A172 (cell line): ENCODE results near the gene ZNF714. TPM values are rescaled to one million over a fixed set of nuclear protein-coding genes. Genes with fewer than 3 reads are reported as not detected.
A peak's percentile ranks its signal among the peaks of the same experiment; 100 is the strongest.
"Not testable (repeated sequence)": the region's sequence is repeated elsewhere in the genome, so short reads cannot be mapped to it uniquely, and the experiment has no call there.

Experiments used
- DNase-seq: peaks from one replicate; pipeline ENCODE4 v3.0.0-alpha.2; 2015; ENCODE audit warnings: low spot score
- total RNA-seq: library from RNA; depleted of rRNA; stranded (reverse); fragments of >200 nt; shearing (Covaris generic); gene quantifications from 2 replicates; pipeline ENCODE4 v1.2.3, GENCODE V29; 2014; rRNA removed

ZNF714 gene
- total RNA-seq, 1 experiment from 2014 or later: 23.0 TPM

DNA sequence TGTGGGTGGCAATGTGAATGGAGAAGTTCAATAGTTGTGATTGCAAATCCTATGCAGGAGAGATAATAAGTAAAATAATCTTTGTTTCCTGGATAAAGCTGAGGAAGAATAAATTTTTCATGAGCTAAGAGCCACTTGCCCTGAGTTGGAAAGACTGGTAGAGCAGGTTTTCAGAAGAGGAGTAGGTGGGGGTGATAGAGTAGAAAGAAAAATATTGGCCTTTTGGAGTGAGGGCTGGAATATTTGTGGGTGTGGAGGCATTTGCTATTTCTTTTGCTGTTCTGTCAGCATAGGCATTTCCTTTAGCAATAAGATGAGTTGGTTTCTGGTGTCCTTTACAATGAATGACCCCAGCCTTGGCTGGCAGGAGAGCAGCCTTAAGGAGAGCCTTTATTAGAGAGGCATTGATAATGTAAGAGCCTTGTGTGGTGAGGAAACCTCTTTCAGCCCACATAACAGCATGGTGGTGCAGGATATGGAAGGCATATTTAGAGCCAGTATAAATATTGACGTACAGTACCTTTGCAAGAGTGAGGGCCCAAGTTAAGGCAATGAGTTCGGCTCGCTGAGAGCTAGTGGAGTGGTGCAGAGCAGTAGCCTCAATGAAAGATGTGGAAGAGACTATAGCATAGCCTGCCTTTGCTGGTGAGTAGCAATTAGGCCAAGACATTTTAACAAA lies 48.2 kb downstream of the ZNF714 start:
- DNase-seq: no peak

DNA sequence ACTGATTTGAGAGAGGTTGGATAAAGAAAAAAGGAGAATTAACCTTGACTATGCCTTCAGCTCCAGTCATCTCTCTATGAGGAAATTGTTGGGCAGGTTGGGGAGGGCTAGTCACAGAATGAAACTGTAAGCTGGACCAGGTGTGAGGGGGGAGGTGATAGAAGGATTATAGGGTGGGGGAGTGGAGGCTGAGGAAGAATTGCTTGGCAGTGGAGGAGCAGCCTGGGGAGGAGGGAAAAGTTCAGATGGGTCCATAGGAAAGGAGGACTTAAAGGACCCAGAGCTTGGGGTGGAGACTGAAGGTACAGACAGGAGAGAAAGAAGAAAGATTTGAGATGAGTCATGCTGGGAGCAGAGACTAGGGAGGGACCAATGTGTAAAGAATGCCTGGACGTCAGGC lies 51.6 kb downstream of the ZNF714 start:
- DNase-seq: no peak

DNA sequence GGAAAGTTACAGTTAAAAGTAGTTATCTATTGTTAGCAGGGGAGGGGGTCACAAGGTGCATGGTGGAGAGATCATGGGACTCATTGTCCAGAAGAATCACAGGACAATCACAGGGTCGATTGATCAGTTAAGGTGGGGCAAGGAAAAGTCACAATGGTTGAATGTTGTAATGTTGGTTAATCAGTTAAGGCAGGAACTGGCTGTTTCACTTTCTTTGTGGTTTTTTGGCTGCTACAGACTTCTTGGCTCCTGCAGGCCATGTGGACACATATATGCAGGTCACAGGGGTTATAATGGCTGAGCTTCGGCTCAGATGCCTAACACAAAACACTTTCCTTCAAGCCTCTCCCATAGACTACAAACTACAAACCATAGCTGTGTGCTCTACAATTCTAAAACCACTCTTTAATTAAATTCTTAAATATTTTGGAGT lies 52.9 kb downstream of the ZNF714 start:
- DNase-seq: no peak

DNA sequence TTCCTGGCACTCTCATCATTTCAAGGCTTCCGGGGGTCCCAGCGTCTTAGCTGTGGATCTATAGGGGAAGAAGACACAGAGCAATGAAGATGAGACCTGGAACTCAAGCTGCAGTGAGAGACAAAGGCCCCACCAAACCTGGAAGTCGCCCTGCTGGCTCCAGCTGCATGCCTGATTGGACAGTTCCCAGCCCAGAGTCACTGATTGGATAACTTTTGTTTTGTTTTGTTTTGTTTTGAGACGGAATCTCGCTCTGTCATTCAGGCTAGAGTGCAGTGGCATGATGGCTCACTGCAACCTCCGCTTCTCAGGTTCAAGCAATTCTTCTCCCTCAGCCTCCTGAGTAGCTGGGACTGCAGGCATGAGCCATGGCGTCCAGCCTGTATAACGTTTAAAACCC lies 53.4 kb downstream of the ZNF714 start:
- DNase-seq: no peak

DNA sequence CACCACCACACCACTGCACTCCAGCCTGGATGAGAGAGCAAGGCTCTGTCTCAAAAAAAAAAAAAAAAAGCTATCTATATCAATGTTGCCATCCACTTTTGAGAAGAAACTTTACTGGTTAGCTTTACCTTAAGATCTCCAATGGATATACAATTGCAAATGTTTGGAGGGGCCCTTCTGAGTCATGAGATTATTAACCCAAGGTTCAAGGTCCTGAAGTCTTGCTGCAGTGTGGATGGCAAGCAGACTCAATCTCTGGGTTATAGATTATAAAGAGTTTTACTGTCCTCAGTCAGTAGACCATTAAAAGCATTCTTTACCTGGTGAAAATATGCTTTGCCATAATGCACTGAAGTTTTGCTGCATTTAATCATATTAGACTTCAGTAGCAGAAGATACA lies 56.1 kb downstream of the ZNF714 start:
- DNase-seq: no peak

DNA sequence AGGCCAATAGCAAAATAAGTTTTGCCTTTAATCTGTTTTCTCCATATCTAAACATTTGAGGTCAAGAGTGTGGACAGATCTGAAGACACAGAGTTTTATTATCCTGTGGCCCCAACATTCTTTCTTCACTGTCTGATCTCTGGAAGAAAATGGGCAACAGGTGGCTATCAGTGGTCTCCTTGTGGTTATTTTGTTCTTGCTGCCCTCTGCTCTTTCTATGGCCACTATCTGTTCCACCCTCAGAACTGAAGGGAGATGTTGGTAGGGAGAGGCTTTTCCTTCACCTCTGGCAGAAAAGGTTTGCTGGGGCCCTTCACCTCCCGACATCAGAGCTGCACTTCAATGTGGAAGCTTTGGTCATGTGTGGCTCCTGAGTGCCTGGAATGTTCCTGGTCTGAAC lies 59.0 kb downstream of the ZNF714 start:
- DNase-seq: not testable (repeated sequence)

DNA sequence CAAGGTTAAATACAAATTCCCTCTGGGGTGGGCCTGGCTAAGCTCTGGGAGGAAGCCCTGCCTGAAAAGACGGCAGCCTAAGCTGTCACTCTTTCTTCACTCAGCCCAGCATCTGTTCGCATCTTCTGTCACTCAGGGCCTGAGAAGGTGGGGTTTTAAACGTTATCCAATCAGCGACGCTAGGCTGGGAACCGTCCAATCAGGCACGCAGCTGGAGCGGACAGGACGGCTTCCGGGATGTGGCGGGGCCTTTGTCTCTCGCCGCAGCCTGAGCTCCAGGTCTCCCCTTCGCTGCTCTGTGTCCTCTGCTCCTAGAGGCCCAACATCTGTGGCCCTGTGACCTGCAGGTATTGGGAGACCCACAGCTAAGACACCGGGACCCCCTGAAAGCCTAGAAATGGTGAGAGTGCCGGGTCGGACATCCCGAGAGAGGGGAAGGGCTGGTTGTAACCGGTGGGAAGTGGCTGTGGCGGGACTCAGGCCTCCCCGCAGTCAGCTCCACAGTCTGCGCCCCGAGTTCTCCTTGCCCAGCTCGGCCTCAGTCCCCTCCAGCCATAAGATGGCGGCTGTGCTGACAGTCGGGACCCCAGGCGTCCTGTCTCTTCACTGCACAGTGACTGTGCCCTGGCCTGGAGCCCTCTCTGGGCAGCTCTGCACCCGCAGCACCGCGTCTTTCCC lies 59.9 kb downstream of the ZNF714 start, which contains the start of gene ZNF431:
TSS of gene ZNF431 (plus strand) at position 254 of the 678 bp plus-strand sequence. CDS start at position 398, 144 bp downstream.
- DNase-seq: peak; percentile 95

DNA sequence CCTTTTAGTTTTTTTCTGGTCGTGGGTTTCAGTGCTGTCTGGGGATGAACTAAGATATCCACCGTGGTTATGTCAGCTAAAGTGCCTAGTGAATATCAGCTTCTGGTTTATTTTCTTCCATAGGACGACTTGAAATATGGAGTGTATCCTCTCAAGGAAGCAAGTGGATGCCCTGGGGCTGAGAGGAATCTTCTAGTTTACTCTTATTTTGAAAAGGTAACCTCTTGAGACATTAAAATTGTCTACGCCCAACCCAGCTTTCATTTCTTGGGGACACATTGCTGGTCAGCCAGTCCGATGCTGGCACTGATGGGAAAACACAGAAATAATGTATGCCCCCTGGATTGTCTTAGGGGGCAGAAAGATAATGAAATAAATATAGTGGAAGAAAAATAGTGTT lies 61.4 kb downstream of the ZNF714 start:
- no peak for DNase-seq

DNA sequence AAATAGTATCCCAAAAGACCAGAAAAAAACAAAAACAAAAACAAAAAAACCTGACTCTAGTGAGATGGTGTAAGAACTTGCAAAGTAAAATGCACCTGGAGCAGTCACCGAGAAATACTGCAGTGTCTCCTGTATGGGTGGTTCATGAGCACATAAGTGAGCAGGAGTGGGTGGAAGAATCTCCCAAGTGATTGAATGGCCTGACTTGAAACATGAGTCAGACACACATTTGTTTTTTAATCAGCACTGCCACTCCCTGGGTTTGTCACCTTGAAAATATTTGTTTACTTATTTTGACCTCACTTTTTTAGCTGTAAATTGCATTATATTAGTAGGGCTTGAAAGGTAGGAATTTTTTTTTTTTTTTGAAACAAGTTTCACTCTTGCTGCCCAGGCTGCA lies 61.9 kb downstream of the ZNF714 start:
- peak; percentile 41 for DNase-seq

DNA sequence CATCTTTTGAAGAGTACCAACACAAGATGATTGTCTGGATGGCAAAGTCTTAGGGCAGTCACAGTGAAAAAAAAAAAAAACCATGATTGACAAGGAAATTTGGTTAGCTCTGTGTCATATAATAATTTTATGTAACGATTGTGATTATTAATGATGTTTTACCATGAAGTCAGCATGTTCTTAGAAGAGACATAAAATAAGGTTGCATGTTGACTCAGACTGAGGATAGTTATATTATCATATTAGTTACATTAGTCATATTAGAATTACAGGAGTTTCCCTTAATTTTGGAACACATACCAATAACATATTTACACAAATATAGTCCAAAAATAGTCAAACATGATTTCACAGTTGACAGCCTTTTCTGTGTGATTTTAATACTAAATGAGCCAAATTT lies 65.5 kb downstream of the ZNF714 start:
- no peak for DNase-seq

DNA sequence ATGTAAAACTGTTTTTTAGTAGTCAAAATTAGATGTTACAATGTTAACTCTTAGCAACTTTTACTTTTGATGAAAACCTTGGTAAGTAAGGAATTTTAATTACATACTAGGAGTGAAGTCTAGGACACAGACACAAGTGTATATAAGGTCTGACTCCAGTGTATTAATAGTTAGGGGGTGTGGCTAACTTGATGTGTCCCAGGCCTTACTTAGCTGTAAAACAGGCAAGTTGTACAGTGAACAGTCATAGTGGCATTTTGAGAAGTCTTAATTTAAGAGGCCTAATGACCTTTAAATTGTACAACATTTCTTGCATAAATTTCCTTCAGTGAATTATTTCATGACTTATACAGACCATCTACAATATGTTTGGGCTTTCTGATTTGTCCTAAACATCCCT lies 66.7 kb downstream of the ZNF714 start:
- no peak for DNase-seq

DNA sequence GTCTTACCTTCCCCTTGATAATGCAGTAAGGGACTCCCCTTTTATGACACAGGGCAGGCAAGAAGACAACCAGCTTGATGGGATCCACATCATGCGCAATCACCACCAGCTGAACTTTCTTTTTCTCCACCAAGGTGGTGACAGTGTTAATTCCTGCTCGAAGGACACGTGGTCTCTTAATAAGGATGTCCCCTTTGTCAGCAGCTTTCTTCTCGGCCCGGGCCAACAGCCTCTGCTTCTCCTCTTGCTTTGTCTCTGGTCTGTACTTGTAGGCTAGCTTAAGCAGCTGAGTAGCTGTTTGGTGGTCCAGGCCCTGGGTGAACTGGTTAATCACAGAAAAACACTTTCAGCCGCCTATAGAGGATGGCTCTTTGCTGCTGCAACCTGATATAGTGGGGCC lies 67.9 kb downstream of the ZNF714 start:
- no peak for DNase-seq

DNA sequence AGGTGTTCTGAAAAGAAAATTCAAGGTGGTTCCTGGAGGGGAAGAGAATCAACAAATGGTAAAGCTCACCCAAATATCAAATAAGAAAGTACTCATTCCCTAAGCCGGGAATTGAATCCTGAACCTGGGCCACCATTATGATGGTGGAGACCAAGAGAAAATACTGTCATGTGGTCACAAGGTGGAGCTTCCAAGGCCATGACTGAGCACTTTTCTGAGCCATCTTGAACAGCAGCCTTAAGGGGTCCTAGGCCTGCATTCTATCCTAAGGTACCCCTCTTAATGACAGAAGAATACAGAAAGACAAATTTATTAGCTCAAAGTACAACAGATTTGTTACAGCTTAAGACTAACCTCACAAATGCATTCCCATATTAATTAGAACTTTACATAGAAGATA lies 69.5 kb downstream of the ZNF714 start:
- DNase-seq: no peak

DNA sequence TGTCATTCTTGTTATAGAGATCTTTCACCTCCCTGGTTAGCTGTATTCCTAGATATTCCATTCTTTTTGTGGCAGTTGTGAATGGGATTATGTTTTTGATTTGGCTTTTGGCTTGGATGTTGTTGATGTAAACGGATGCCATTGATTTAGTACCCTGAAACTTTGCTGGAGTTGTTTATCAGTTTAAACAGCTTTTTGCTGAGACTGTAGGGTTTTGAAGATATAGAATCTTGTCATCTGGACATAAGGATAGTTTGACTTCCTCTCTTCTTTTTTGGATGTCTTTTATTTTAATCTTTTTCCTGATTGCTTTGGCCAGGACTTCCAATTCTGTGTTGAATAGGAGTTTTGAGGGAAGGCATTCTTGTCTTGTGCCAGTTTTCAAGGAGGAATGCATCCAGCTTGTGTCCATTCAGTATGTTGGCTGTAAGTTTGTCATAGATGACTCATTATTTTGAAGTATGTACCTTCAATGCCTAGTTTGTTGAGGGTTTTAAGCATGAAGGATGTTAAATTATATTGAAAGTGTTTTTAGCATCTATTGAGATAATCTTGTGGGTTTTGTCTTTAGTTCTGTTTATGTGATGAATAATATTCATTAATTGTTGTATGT lies 76.6 kb downstream of the ZNF714 start:
- DNase-seq: peak; percentile 11

DNA sequence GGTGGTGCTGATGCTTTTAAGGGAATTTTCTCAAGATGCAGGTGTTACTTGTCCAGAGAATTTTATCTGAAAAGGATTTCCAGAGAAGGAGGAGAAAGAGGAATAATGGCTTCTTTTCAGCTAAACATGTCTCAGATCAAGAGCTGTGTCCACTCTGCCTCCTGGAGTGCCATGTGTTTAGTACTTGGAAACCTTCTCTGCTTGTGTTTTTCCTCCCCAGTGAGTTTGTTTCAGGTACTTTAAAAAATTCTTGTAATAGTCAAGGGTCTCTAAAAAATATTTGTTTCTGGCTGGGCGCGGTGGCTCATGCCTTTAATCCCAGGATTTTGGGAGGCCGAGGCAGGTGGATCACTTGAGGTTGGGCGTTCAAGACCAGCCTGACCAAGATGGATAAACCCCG lies 82.5 kb downstream of the ZNF714 start:
- DNase-seq: no peak

DNA sequence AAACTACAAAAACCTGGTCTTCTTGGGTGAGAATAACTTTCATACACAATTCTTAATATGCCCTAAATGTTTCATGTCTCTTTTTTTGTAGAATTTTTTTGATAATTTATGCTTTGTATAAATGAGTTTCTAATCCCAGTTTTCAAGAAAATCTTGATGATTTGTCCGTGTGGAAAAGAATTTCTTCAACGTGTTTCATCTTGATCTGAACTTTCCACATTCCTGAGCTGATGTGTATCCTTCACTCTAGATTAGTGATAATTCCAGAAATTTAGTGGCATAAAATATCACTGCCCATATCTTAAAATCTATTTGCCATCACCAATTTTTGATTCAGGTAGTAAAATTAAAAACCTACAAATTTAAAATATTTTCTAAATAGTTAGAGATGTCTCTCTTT lies 84.4 kb downstream of the ZNF714 start:
- no peak for DNase-seq

Other genes with a start within 250 kb of the ZNF714 start
- 19.4 and 29.9 TPM in 2 replicates for gene ZNF85, start 159.0 kb upstream of the ZNF714 start, total RNA-seq
- 8.3 and 9.8 TPM in 2 replicates for gene ZNF430, start 61.5 kb upstream of the ZNF714 start, total RNA-seq
- 10.4 and 10.7 TPM in 2 replicates for gene ZNF431, start 59.8 kb downstream of the ZNF714 start, total RNA-seq
- gene ZNF708, start 247.2 kb downstream of the ZNF714 start, total RNA-seq: 4.2 and 10.6 TPM in 2 replicates